Neuronal stem cell (in vitro differentiated cells): ENCODE measurements around the gene ESYT2.

Source experiments
- DNase-seq: peaks from one replicate; pipeline ENCODE4 v3.0.0-alpha.2; 2013; ENCODE audit warnings: low spot score
- H2AFZ ChIP-seq: one replicate; pipeline ENCODE4 v1.6.1; 2013; ENCODE audit warnings: mild to moderate bottlenecking, low read length, inconsistent platforms
- H2AK5ac ChIP-seq: 2 replicates; pipeline ENCODE4 v1.6.1; 2013; ENCODE audit warnings: low read depth, mild to moderate bottlenecking, inconsistent platforms, low read length, moderate library complexity, mixed read lengths
- H2BK120ac ChIP-seq: 2 replicates; pipeline ENCODE4 v1.6.1; 2013; ENCODE audit warnings: low read depth, mild to moderate bottlenecking, inconsistent platforms, low read length, moderate library complexity, mixed read lengths
- H2BK12ac ChIP-seq: one replicate; pipeline ENCODE4 v1.6.1; 2013; ENCODE audit warnings: low read length, inconsistent platforms
- H2BK15ac ChIP-seq: 2 replicates; pipeline ENCODE4 v1.6.1; 2013; ENCODE audit warnings: mild to moderate bottlenecking, low read length, inconsistent platforms, mixed read lengths
- H2BK5ac ChIP-seq: one replicate; pipeline ENCODE4 v1.6.1; 2013; ENCODE audit warnings: inconsistent platforms, mild to moderate bottlenecking, low read length, moderate library complexity
- H3K14ac ChIP-seq: one replicate; pipeline ENCODE4 v1.6.1; 2013; ENCODE audit warnings: low read length, inconsistent platforms
- H3K18ac ChIP-seq: 2 replicates; pipeline ENCODE4 v1.6.1; 2013; ENCODE audit warnings: low read length, inconsistent platforms
- H3K23ac ChIP-seq: 2 replicates; pipeline ENCODE4 v1.6.1; 2013; ENCODE audit warnings: low read depth, mild to moderate bottlenecking, mixed read lengths, low read length, inconsistent platforms; ENCODE audit not compliant: poor library complexity
- H3K27ac ChIP-seq: replicated peaks from 3 replicates; pipeline ENCODE4 v1.5.1; 2013; ENCODE audit warnings: low read length, inconsistent platforms
- H3K27me3 ChIP-seq, 3 experiments: 2 replicates each; pipeline ENCODE4 v1.6.1; 2013; ENCODE audit warnings: low read length in 3 of 3, mild to moderate bottlenecking in 2 of 3, inconsistent platforms in 1 of 3, low read depth in 1 of 3, mixed read lengths in 1 of 3, moderate library complexity in 1 of 3; ENCODE audit not compliant: control insufficient read depth in 3 of 3, insufficient read depth in 3 of 3
- H3K36me3 ChIP-seq, 2 donors: replicated peaks in 1 of 2; 2 replicates each; pipeline ENCODE4 v1.6.1; 2013; ENCODE audit warnings: low read length in 2 of 2; ENCODE audit not compliant: control insufficient read depth in 2 of 2, insufficient read depth in 2 of 2
- H3K4ac ChIP-seq: 2 replicates; pipeline ENCODE4 v1.6.1; 2013; ENCODE audit warnings: inconsistent platforms, mild to moderate bottlenecking, low read length, moderate library complexity
- H3K4me1 ChIP-seq, 2 donors: 1 replicate in 1 of 2; 2 replicates in 1 of 2; pipeline ENCODE4 v1.6.1; 2013; ENCODE audit warnings: low read length in 2 of 2, low read depth in 1 of 2; ENCODE audit not compliant: control insufficient read depth in 2 of 2, insufficient read depth in 1 of 2
- H3K4me2 ChIP-seq: one replicate; pipeline ENCODE4 v1.6.1; 2013; ENCODE audit warnings: mild to moderate bottlenecking, low read length, inconsistent platforms; ENCODE audit not compliant: insufficient read depth, poor library complexity, severe bottlenecking
- H3K4me3 ChIP-seq, 2 donors: 2 replicates each; pipeline ENCODE4 v1.5.1; 2013; ENCODE audit warnings: low read length in 2 of 2, mild to moderate bottlenecking in 2 of 2, inconsistent platforms in 1 of 2, moderate library complexity in 1 of 2
- H3K79me1 ChIP-seq: one replicate; pipeline ENCODE4 v1.6.1; 2013; ENCODE audit warnings: low read depth, mild to moderate bottlenecking, inconsistent platforms, low read length, moderate library complexity
- H3K9ac ChIP-seq: one replicate; pipeline ENCODE4 v1.6.1; 2013; ENCODE audit warnings: mild to moderate bottlenecking, low read depth, low read length, inconsistent platforms; ENCODE audit not compliant: poor library complexity
- H3K9me3 ChIP-seq, 2 donors: replicated peaks in 1 of 2; 2 replicates each; pipeline versions ENCODE3 to v1.6.1; 2013; ENCODE audit warnings: low read length in 2 of 2, mild to moderate bottlenecking in 2 of 2, inconsistent platforms in 1 of 2, low read depth in 1 of 2, mixed read lengths in 1 of 2, moderate library complexity in 1 of 2; ENCODE audit not compliant: control insufficient read depth in 2 of 2, insufficient read depth in 1 of 2
- H4K8ac ChIP-seq: one replicate; pipeline ENCODE4 v1.6.1; 2013; ENCODE audit warnings: low read depth, mild to moderate bottlenecking, inconsistent platforms, low read length, moderate library complexity
- H4K91ac ChIP-seq: one replicate; pipeline ENCODE4 v1.6.1; 2013; ENCODE audit warnings: low read length, low read depth, mild to moderate bottlenecking, inconsistent platforms; ENCODE audit not compliant: poor library complexity
- WGBS, 2 donors: extraction: QIAGEN DNeasy Blood & Tissue Kit; methylation state at CpG; one replicate each; pipeline ENCODE4 v1.1.7; 2013; ENCODE audit warnings: missing lambda C conversion rate in 2 of 2, mixed read lengths in 1 of 2; ENCODE audit not compliant: insufficient read length in 2 of 2, insufficient replicate concordance in 1 of 2; ENCODE audit errors: extremely low coverage in 2 of 2; 5-methylcytosine and 5-hydroxymethylcytosine counted together

The ESYT2 gene

DNA sequence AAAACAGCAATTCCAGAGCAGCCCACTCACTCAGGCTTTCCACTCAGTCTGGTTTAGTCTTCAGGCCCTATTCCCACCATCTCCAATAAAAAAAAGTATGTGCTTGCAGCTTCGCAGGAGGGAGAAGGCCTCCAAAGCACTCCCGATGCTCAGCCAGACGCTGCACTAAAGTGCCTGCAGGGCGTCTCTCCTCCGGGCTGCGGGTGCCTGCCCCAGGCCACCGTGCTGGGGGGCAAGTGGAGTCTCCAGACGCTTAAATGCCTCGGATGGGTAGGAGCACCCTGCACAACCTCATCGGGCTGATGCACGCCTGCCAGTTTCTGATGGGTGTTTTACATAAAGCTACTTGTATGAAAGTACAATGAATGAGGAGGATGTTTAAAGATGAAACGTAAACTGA, 93.4 kb downstream of the ESYT2 start:
- no peak overlapping the region for H2AK5ac ChIP-seq
- no peak overlapping the region for H2BK15ac ChIP-seq
- H3K36me3 ChIP-seq = peaks cover 12 to 45% of the 10 kb centered on the region in 2 donors
- H3K79me1 ChIP-seq = no peaks in the 10 kb centered on the region
- H2BK120ac ChIP-seq = no peak overlapping the region
- no peak overlapping the region for H2AFZ ChIP-seq
- H2BK5ac ChIP-seq = no peak overlapping the region
- no peak overlapping the region for H2BK12ac ChIP-seq
- no peaks in the 10 kb centered on the region for H3K27me3 ChIP-seq
- no peak overlapping the region for H3K4me2 ChIP-seq
- no peak overlapping the region for H3K23ac ChIP-seq
- H4K91ac ChIP-seq = no peak overlapping the region
- H3K4me3 ChIP-seq = no peak overlapping the region
- no peak overlapping the region for H3K4ac ChIP-seq
- WGBS, 2 donors = no CpG with 5 or more reads among the region's 12 CpGs
- H3K9ac ChIP-seq = no peak overlapping the region
- H3K4me1 ChIP-seq = peaks cover 0 to 1% of the 10 kb centered on the region in 2 donors
- H3K27ac ChIP-seq = no peak overlapping the region
- no peaks in the 10 kb centered on the region for H3K9me3 ChIP-seq
- no peak overlapping the region for H3K14ac ChIP-seq
- no peak for DNase-seq
- no peak overlapping the region for H4K8ac ChIP-seq
- no peak overlapping the region for H3K18ac ChIP-seq

GRCh38 chr7:158734861-158735260, 94.4 kb downstream of the ESYT2 start:
- no CpG with 5 or more reads among the region's 6 CpGs for WGBS, 2 donors
- Histone ChIP-seq H3K4me3 (no peak overlapping the region), H3K18ac (no peak overlapping the region), H3K27me3 (no peaks in the 10 kb centered on the region), H3K36me3 (peaks cover 12 to 35% of the 10 kb centered on the region in 2 donors), H4K91ac (no peak overlapping the region), H3K27ac (no peak overlapping the region), H2BK120ac (no peak overlapping the region), H3K9me3 (no peaks in the 10 kb centered on the region), H3K23ac (no peak overlapping the region), H2BK12ac (no peak overlapping the region), H3K4me2 (no peak overlapping the region), H2BK5ac (no peak overlapping the region), H2BK15ac (no peak overlapping the region), H3K9ac (no peak overlapping the region), H2AK5ac (no peak overlapping the region), H3K4ac (no peak overlapping the region), H2AFZ (no peak overlapping the region), H3K14ac (no peak overlapping the region), H4K8ac (no peak overlapping the region), H3K4me1 (peaks cover 0 to 6% of the 10 kb centered on the region in 2 donors), H3K79me1 (no peaks in the 10 kb centered on the region)
- no peak for DNase-seq

GRCh38 chr7:158733775-158734494, 95.4 kb downstream of the ESYT2 start:
- no peak overlapping the region for H2BK12ac ChIP-seq

DNA sequence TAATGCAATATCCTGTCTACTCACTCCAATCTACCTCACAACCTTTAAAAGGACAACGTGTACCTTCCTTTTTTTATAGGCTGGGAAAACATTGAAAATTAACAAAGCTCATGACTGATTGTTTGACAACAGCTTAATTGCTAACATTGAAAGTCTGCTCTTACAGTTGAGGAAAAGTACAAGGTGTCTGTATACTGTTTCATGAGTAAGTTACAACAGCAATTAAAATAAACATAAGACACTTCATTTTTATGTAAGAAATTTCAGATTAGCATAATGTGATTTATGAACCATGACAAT, 96.1 kb downstream of the ESYT2 start:
- H3K9ac ChIP-seq = no peak overlapping the region
- H3K18ac ChIP-seq = no peak overlapping the region
- H3K27me3 ChIP-seq = no peaks in the 10 kb centered on the region
- peaks cover 9 to 24% of the 10 kb centered on the region in 2 donors for H3K36me3 ChIP-seq
- no peak overlapping the region for H3K27ac ChIP-seq
- H3K4me3 ChIP-seq = no peak overlapping the region
- no CpG with 5 or more reads among the region's 1 CpG for WGBS, 2 donors
- H2AFZ ChIP-seq = no peak overlapping the region
- no peak overlapping the region for H2AK5ac ChIP-seq
- DNase-seq = no peak
- H3K4me2 ChIP-seq = no peak overlapping the region
- H3K79me1 ChIP-seq = no peaks in the 10 kb centered on the region
- H2BK15ac ChIP-seq = no peak overlapping the region
- H3K4ac ChIP-seq = no peak overlapping the region
- no peak overlapping the region for H4K91ac ChIP-seq
- H4K8ac ChIP-seq = no peak overlapping the region
- H3K9me3 ChIP-seq = no peaks in the 10 kb centered on the region
- H3K14ac ChIP-seq = no peak overlapping the region
- H2BK5ac ChIP-seq = no peak overlapping the region
- H2BK120ac ChIP-seq = no peak overlapping the region
- H3K23ac ChIP-seq = no peak overlapping the region
- peaks cover 0 to 6% of the 10 kb centered on the region in 2 donors for H3K4me1 ChIP-seq
- H2BK12ac ChIP-seq = no peak overlapping the region

More at GRCh38 chr7:158733775-158734494, 95.4 kb downstream of the ESYT2 start:
- H3K27me3 ChIP-seq = no peaks in the 10 kb centered on the region
- H2AK5ac ChIP-seq = no peak overlapping the region
- no peak overlapping the region for H3K14ac ChIP-seq
- H3K4me1 ChIP-seq = peaks cover 0 to 6% of the 10 kb centered on the region in 2 donors
- H2BK15ac ChIP-seq = no peak overlapping the region
- H3K9ac ChIP-seq = no peak overlapping the region
- H3K4me2 ChIP-seq = no peak overlapping the region
- no peak overlapping the region for H2BK5ac ChIP-seq
- no peak overlapping the region for H3K18ac ChIP-seq
- no peak overlapping the region for H3K23ac ChIP-seq
- H4K8ac ChIP-seq = no peak overlapping the region
- H3K36me3 ChIP-seq = peaks cover 12 to 29% of the 10 kb centered on the region in 2 donors
- no peak overlapping the region for H3K4me3 ChIP-seq
- H4K91ac ChIP-seq = no peak overlapping the region
- DNase-seq = no peak
- no peaks in the 10 kb centered on the region for H3K79me1 ChIP-seq
- no peak overlapping the region for H2AFZ ChIP-seq
- no peaks in the 10 kb centered on the region for H3K9me3 ChIP-seq
- no peak overlapping the region for H3K4ac ChIP-seq
- no peak overlapping the region for H3K27ac ChIP-seq
- no peak overlapping the region for H2BK120ac ChIP-seq
- WGBS, 2 donors = no CpG with 5 or more reads among the region's 19 CpGs
